T-helper 9 cell (primary cell): ENCODE results near the gene KIF16B.
"Not testable (repeated sequence)": the region's sequence is repeated elsewhere in the genome, so short reads cannot be mapped to it uniquely, and the experiment has no call there.

ENCODE experiments used
- DNase-seq: peaks from one replicate; pipeline ENCODE4 v3.0.0-alpha.2; 2020

Gene KIF16B

GRCh38 chr20:16520154-16520553, 53.1 kb downstream of the KIF16B start:
- DNase-seq, result no peak

- not testable (repeated sequence) for DNase-seq
Observed at GRCh38 chr20:16519673-16520072, 53.6 kb downstream of the KIF16B start.

- DNase-seq, result no peak
Observed at GRCh38 chr20:16518784-16519084, 54.5 kb downstream of the KIF16B start.

GRCh38 chr20:16517946-16518783, 55.1 kb downstream of the KIF16B start:
- DNase-seq, result no peak

GRCh38 chr20:16516794-16517193, 56.5 kb downstream of the KIF16B start:
- no peak for DNase-seq

GRCh38 chr20:16515046-16515445, 58.2 kb downstream of the KIF16B start:
- no peak for DNase-seq

GRCh38 chr20:16514140-16514539, 59.1 kb downstream of the KIF16B start:
- no peak for DNase-seq

GRCh38 chr20:16505894-16506293, 67.4 kb downstream of the KIF16B start:
- DNase-seq, result no peak

DNA sequence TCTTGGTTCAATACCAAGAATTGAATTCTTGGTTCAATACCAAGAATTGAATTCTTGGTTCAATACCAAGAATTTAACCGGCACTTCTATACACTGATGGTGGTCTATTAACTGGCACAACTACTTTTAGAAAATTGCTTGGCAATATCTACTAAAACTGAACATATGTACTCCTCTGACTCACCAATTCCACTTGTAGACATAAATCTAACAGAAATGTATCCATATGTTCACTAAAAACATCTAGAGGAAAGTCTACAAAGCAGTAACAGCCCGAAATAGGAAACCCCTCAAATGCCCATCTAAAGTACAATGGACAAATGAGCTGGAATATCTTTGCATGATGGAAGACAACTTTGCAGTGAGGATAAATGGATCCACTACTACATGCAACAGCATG, 71.9 kb downstream of the KIF16B start:
- no peak for DNase-seq

- DNase-seq, result no peak
Observed at GRCh38 chr20:16500197-16500596, 73.1 kb downstream of the KIF16B start.

GRCh38 chr20:16498526-16499253, 74.6 kb downstream of the KIF16B start:
- no peak for DNase-seq

DNA sequence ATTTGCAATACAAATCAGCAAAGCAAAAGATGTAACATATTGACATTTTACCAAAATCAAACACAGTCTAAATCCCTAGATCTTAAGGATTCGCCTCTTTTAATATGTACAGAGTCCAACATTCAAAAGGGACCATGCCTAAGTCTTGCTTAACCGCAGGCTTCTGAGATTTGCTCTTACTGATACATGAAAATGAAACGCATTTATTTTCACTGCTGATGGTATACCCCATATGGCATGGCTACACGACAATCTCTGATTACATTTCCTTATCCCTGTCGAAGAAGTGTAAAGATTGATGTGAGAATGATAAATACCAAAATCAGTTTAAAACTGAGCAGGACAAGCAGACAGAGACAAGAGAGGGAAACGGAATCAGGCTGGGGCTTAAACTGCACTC, 75.4 kb downstream of the KIF16B start:
- DNase-seq, result no peak

- no peak for DNase-seq
Observed at GRCh38 chr20:16493486-16493885, 79.8 kb downstream of the KIF16B start.

DNA sequence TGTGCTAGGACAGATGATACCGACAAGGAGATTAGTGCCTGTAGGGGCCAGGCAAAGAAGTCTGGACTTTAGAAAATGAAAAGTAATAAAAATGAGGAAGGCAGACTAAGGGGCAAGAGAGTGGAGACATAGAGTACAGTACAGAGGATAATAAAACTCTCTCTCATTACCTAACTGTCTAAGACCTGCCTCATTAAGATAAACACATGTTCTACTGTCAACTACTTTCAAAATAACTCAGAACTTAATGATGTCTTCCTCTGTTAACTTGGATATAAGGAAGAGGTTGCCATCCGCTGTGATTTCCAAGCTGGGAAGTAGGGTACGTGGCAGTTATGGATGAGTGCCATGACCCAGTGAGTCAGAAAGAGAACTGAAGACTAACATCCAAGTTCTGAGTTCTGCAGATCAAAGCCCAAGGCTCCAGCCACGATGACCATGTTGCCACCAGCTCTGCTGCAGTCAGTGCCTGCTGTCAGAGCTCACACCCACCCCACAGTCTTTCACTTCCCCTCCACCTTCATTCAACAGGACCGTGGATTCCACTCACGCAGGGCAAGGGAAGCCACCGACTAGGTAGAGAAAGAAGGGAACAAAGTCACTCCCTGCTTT, 81.8 kb downstream of the KIF16B start:
- DNase-seq, result no peak

DNA sequence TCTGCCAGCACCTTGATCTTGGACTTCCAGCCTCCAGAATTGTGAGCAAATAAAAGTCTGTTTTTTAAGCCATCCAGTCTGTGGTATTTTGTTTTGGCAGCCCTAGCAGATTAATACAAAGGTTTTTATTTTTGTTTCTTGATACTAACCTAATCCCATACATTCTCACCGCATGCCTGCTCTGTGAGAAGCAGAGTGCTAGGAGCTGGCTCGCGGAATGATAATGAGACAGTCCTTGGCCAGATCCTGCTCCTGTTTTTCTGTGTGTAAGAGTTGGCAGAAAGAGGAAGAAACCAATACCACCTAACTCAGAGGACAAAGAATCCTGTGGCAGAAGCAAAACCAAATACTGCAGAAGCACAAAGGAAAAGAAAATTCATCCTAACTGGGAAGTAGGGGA, 82.6 kb downstream of the KIF16B start:
- no peak for DNase-seq

GRCh38 chr20:16488616-16489015, 84.6 kb downstream of the KIF16B start:
- no peak for DNase-seq

GRCh38 chr20:16488086-16488485, 85.2 kb downstream of the KIF16B start:
- no peak for DNase-seq

DNA sequence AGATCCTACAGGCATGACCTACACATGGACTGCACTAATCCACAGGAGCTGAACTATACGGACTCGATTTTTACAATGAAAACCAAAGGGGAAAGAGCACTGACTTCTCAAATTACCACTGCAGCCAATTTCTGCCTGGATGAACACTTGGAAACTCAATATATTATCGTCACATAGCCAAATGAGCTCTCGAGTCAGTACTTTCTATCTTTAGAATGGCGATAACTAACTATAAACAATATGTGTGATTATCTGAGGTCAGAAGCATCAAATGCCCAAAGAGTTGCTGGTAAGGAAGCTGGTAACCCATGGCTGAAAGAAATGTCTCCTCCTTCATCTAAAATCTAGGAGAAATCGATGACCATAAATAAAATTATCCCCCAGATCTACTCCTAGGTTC, 86.7 kb downstream of the KIF16B start:
- DNase-seq, result no peak

- no peak for DNase-seq
Observed at GRCh38 chr20:16485401-16485800, 87.8 kb downstream of the KIF16B start.

GRCh38 chr20:16483024-16483423, 90.2 kb downstream of the KIF16B start:
- no peak for DNase-seq

DNA sequence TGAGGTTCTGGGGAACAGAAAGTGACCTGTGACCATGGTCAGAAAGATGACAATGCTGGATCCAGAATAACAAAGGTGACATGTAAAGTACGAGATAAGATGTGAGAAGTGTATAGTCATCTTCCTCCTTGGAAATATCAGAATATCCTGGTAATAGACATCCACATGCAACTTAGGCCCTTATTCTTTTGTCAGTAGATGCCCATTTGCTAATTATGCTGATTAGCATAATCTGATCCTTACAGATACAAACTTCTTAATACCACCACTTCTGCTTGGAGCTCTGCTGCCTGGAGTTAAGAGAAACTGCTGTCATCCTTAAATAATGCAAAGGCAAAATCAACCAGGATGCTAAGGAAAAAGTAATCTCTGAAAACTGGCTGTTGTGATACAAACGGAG, 91.3 kb downstream of the KIF16B start:
- no peak for DNase-seq

DNA sequence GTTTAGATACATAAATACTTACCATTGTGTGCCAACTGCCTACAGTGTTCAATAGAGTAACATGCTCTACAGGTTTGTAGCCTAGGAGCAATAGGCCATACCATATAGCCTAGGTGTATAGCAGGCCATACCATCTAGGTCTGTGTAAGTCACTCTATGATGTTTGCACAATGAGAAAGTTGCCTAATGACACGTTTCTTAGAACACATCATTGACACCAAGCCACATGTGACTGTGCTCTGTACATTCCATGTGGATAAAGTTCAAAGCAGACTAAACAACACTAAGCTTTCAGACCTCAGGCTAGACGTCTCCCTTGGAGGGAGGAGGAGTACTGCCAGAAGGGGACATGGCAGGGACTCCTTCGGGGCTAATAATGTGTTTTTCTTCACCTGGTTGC, 93.6 kb downstream of the KIF16B start:
- DNase-seq, result no peak

- no peak for DNase-seq
Observed at GRCh38 chr20:16477632-16478031, 95.6 kb downstream of the KIF16B start.

- DNase-seq, result no peak
Observed at GRCh38 chr20:16476032-16476431, 97.2 kb downstream of the KIF16B start.
